Testis (tissue), 2 donors: ENCODE measurements around the gene MET.

Experiments used
- CTCF ChIP-seq, 3 experiments: fragments of 450-650 bp in 2 of 3; fragments of 200-600 bp in 1 of 3; sonication (generic) in 1 of 3; IDR thresholded peaks; one replicate each; pipeline ENCODE4 v1.5.1; 2016 to 2019; ENCODE audit warnings: antibody characterized with exemption in 3 of 3, mild to moderate bottlenecking in 2 of 3, moderate library complexity in 1 of 3
- POLR2A ChIP-seq: fragments of 450-650 bp; IDR thresholded peaks from one replicate; pipeline ENCODE4 v1.6.1; 2017; ENCODE audit warnings: antibody characterized with exemption, mild to moderate bottlenecking, moderate library complexity

GRCh38 chr7:116641551-116642153, 30.3 kb upstream of the MET start:
- no peak for TF ChIP-seq CTCF (IDR thresholded peaks at IDR 0.05)
- no peak for TF ChIP-seq POLR2A
